Bone marrow (tissue), 2 donors: ENCODE data around the gene WASF2.
"Not testable (repeated sequence)": the region's sequence is repeated elsewhere in the genome, so short reads cannot be mapped to it uniquely, and the experiment has no call there.

Experiments
- DNase-seq, 2 donors: peaks; one replicate each; lab custom pipeline; 2025; lab: John Stamatoyannopoulos, UW

The WASF2 gene

DNA sequence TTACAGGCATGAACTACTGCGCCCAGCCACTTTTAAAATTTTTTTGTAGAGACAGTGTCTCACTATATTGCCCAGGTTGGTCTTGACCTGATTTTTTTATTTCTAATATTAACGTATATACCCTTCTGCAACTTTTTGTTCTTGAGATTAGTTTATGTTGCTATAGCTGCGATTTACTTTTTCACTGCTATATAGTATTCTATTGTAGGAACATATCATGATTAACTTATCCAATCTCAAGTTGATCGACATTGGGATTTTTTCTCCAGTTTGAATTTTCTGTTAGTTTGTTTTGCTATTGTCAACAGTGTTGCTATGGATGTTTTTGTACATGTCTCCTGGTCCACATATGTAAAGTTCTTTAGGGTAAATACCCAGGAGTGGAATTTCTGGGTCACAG lies 35.4 kb downstream of the WASF2 start:
- no peak for DNase-seq

DNA sequence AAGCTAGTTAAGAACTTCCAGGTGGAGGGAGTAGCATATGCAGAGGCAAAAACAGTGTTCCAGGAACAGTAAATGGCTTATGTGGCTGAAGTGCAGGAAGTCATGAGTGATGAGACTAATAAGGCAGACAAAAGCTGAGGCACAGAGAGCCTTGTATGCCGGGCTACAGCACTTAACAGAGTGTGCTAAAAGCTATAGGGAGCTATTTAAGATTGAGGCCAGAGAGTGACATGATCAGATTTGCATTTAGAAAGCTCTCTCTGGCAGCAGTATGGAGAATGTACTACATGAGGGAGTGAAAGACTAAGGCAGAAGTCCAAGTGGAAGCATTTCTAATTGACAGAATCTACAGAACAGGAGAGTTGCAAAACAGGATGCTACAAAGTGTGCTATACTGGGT lies 38.6 kb downstream of the WASF2 start:
- no peak for DNase-seq

DNA sequence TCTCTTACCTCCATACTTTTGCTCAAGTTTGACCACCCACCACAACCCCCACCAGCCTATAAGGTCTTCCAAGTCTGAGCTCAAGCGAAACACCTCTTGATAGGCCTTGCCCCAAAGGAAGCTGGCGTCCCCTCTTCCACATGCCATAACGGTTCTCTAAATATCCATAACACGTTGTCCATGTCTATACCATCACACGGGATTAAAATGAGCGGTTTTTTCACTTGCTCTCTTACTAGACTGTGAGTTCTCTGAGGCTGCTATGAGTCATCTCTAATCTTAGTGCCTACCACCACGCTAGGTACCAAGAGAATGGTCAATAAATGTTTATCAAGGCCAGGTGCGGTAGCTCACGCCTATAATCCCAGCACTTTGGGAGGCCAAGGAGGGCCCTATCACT lies 41.0 kb downstream of the WASF2 start:
- DNase-seq = no peak

DNA sequence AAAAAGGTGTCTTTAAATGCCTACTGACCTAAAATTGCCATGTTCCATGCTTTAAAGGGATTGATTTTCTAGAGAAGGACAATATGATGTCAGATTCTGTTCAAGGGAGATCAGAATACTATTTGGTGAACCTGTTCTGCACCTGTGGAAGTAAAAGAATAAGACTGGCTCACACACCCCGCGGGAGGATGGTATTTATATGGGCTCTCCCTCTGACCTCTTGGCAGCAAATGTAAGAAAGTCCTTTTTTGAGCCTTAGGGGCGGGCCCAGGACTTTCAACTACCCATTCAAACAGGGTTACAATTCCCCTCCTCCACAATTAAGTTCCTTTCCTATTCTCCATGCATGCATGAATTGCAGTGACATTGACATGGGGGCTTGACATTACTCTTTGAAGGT lies 42.1 kb downstream of the WASF2 start:
- no peak for DNase-seq

DNA sequence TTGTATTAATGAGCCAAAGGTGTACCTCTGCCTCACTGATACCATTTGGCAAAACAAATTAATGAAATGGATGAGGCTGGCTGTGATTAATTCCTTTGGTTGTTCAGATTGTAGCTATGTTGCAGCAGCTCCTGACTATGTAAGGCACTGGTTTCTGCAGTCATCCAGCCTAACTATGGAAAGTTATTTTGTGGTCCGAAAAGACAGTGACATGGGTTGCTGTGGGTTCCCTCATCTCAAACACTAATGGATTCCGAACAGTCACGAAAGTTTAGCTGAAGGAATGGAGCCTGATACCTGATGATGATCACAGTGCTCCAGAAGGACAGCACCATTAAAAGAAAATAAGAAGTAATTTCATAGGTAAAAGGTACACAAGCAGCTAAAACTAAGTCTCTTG lies 42.6 kb downstream of the WASF2 start:
- DNase-seq = no peak

DNA sequence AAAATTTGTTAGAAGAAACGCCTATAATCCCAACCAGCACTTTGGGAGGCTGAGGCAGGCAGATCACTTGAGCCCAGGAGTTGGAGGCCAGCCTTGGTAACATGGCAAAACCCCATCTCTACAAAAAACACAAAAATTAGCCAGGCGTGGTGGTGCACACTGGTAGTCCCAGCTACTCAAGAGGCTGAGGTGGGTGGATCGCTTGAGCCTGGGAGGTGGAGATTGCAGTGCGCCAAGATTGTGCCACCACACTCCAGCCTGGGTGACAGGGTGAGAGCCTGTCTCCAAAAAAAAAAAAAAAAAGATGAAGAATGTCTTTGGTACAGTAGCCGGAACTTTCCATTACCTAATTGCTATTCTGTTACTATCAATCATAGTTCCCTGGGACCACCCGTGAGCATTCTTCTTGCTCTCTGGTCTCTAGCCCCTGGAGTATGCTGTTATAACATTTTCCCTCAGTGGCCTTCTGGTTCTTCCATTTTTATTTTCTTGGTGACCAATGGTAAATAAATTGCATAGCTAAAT lies 43.4 kb downstream of the WASF2 start:
- no peak for DNase-seq

DNA sequence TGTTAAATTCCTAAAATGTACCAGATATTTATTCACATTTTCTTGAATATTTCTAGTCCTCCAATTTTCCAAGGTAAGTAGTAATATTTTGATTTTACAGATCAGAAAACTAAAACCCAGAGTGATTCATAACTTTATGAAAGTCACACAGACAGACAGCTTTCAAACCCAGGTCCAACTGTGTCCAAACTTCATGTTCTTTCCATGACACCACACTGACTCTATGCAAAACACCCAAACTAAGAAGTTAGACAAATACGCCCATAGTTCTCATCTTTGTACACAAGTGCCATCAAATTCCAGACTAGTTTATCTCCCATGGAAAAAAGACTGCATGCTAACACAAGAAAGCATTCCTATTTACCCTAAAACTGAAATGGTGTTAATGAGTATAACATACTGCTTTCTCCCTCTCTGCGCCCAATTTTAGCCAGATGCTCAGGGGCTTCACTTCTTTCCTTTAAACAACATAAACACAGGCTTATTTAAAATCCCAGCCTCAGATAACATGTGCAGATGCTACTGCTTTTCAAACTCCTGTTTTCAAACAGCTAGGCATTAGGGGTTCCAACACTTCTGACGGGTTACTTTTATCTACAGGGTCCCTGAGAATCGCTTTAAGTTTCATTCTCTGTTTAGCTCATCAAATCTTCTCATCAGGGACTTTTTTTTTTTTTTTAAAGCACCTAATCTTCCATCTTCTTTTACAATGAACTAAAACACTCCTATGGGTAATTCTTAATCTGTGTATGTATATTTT lies 44.6 kb downstream of the WASF2 start:
- no peak for DNase-seq

DNA sequence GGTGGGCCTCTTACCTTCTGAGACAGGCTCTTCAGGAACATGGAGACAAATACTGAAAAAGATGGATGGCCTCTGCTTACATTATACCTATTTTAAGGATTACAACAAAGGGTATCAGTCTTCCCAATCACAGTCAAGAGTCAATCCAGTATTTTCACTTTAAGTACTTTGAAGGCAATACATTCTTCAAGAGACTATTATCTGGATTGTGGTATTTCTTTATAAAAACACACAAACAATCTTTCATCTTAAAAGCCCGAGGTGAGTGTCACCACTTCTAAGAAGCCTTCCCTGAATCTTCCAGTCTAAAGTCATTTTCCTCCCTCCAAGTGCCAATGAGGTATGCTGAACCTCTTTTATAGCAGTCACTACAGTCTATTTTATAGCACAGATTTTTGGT lies 45.3 kb downstream of the WASF2 start:
- no peak for DNase-seq

DNA sequence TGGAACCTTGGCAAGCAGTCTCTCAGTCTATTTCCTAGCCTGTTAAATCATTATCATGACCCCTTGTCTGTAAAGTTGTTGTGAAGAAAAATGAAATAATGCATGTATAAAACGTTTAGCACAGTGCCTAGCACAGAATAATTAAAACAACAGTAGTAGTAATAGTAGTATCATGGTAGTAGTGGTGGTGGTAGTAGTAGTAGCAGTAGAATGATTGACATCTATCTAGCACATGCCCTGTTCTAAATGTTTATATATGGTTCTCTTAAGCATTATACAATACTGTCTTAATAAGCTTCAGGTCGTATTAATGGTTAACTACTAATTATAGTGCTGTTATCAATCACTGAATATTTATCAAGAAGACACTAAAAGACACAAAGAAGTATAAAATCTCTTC lies 50.8 kb downstream of the WASF2 start:
- no peak for DNase-seq

DNA sequence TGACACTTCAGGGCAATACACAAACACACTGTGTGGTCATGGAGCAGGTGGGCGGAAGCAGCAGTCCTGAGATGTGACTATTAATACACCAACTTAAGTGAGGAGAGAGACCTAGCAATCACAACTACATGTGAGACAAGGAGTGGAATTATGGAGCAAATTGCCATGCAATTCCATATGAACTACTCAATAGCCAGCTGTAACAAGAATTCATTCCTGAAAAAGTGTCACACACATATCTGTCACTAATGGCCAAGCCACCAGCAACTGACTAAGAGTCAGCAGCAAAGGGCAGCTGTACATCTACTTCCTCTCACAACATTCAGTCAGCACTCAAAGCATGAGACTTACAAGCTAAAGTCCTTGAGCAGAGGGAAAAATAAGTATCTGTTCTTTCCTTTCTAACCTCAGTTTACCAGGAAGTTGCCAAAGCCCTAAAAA lies 51.3 kb downstream of the WASF2 start:
- peak in 1 of 2 donors; percentile 32 for DNase-seq

DNA sequence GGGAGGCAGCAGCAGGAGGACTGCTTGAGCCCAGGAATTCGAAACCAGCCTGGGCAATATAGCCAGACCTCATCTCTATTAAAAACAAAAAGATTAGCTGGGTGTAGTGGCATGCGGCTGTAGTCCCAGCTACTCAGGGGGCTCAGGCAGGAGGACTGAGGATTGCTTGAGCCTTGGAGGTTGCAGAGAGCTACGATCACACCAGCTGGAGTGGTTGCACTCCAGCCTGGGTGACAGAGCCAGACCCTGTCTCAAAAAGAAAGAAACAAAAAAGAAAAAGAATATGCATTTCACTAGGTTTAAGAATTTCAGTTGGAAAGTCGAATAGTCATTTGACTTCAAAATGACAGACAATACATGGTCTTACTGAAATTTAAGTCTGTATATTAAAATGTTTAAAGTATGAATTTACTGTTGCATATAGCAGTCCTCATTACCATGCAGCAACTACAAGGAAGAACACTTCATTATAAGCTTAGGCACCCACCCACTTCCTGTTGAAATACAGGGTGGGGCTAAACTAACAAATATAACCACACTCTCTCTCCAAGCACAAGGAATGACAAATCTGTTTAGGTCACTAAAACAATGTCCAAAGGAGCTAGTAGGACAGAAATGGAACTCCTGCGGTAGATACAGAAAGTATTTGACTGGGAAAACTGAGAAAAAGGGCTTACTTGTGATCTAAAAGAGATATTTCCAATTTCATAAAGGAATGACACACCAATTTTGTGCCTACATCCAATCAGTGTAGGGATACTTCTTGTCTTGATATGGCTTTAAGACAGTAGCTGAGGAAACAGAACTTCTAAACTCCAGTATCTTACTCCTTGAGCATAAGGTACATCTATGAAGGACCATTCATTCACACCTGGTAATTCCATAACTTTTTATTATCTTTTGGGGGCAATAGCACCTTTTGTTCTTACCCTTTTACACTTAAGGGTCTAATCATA lies 53.5 kb downstream of the WASF2 start:
- DNase-seq = no peak

DNA sequence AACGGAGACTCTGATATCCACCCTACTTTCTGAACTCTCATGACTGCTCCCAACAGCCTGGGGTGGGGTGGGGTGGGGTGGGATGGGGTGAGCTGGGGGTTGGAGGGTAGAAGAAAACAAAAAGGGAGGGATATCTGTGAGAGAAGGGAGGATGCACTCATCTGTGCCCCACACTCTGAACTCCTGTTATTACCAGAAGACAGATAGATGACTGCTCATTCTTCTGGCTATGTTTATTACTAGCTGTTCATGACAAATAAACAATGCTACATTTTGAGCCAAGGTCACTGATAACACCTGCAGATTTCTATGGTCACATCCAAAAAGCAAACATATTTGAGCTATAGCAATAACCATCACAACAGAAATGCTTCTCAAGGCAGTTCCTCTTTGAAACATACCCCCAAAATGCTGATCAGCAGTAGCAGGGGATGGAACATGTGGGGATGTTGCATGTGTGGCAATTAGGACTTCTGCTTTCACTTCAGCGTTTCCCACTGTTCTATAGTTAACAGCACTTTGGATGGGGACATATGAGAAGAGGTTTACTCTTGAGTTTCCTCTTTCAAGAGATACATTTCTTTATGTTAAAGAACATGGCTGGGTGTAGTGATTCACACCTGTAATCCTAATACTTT lies 54.3 kb downstream of the WASF2 start:
- DNase-seq = peak in 1 of 2 donors; percentile 91

DNA sequence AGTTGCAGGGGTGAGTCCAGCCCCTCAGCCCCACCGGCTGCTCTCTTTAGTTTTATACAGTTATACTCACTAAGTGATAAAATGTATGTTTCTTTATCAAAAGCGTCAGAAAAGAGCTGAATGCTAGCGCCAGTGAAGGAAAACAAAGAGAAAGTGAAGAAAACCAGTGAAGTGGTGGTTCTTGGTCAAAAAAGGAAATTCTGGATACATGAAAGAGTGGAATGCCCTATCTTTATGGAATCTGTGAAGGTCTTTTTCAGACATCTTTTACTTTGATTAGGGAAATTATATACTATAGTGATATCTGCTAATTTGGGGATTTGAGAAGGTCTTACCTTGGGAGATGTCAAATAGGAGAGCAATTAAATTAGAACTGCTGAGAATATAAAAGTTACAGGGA lies 56.3 kb downstream of the WASF2 start:
- DNase-seq = no peak

DNA sequence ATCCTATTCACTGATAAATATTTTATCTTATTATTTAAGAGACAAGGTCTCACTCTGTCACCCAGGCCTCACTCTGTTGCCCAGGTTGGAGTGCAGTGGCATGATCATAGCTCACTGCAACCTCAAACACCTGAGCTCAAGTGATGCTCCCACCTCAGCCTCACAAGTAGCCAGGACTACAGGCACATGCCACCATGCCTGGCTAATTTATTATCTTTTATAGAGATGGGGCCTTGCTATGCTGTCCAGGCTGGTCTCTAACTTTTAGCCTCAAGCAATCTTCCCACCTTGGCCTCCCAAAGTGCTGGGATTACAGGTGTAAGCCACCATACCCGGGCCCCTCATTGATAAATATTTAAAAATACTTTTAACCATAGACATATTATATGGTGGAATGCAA lies 57.2 kb downstream of the WASF2 start:
- DNase-seq = not testable (repeated sequence)

DNA sequence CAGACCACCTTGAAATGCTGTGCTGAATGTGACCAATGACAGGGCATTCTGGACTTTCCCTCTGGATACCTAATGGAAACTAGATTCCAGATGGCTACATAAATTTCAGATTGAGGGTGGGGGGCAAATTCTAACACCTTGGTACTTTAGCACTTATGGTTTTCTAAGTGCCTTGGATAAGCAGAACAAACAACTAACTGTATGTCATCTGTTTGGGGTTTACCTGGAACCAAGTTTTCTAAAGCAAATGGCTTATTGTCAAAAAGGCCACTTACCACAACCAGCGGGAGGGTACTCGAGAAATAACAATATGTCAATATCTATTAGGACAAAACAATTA lies 58.4 kb downstream of the WASF2 start:
- no peak for DNase-seq

DNA sequence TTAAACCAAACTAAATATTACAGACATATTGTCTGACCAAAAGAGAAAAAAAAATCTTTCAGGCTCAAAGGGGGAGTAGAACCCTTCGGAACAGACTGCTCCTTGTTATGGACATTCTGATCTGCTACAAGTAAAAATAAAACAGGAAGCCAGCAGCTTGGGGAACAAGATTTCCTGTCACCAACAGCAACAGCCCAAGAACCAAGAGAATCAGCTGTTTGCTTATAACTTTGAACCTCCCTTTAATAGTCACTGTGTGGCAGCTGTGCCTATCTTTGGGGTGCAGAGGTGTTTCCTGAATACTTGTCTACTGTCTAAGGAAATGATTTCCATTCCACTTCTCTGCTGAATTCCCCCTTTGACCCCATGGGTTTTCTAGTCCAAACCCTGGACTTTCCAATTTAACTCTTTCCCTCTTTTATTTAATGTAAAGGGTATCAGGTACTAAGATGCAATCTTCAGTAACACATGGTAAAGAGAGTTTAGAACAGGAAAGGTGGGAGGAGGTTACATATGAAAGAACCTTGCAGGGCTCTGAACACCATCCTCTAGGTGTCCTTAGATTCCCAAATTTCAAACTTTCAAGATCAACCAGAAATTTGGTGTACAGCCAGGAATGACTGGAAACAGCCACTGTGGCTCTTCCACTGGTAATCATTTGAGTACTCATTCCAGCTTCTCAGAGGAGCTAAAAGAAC lies 58.9 kb downstream of the WASF2 start:
- DNase-seq = peak in 1 of 2 donors; percentile 82

DNA sequence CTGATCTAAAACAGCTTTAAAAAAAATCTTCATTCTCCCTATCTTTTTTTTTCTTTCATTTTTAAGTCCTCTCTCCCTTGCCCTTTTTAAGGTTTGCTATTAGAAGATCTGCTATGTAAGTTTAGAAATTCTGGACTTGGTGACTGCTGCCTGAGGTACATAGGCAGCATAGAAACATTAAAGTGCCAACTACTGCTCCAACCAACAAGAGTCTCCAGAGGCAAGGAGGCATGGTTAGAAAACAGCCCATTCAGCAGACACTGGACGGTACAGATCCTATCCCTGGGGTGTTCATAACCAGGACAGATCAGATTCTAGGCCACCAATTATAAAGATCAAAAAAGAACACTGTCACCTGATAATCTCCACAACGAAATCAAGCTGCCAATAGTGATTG lies 60.9 kb downstream of the WASF2 start:
- DNase-seq = no peak

DNA sequence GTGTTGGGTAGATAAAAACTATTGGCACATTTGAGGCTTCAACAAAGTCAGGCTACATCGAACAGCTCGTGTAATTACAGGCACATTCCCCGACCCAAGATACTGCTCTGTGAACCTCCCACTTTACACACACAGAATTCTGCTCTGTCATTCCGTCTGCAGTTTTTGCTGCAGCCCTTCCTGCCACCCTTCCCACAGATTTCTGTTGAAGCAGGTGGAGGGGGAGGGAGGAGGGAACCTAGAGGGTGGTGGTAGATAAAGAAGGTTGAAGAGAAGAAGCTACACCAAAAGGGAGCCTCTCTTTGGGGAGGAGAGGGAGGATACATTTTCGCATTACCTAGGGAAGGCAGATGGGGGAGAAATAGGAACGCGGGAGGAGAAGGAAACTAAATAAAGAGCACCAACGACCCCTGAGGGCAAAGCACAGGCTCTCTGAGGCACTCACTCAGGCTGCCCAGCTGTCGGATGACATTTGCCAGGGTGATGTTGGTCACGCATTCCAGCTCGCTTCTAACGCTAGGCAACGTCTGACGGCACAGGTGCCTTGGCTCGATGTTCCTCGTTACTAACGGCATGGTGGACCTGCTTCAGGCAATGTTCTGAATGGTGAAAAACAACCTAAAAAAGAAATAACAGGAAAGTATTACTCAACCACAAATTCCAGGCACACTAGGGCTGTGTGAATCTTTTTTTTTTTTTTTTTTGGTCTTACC lies 61.5 kb downstream of the WASF2 start:
- peak in 1 of 2 donors; percentile 75 for DNase-seq

DNA sequence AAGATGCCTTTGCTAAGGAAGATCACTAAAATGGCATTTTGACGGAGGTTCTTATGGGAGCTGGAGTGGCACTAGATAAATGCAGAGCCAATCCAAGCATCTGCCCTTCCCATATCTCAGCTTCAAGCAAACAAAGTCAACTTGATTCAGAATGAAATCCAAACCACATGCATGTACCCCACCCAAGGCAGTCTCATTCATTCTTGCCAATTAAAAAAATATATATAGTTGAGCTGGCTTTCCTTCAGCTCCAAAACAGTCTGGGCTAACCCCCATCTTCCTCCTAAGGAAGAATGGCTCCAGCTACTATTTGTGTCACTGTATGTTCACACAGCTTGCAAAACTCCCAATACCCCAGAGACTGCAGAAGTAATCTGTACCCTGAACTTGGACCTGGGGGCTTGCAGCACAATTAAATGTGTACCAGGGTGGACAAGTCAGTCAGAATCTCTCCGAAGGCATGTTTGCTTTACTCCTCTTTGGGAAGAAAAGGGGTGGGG lies 62.1 kb downstream of the WASF2 start:
- no peak for DNase-seq

DNA sequence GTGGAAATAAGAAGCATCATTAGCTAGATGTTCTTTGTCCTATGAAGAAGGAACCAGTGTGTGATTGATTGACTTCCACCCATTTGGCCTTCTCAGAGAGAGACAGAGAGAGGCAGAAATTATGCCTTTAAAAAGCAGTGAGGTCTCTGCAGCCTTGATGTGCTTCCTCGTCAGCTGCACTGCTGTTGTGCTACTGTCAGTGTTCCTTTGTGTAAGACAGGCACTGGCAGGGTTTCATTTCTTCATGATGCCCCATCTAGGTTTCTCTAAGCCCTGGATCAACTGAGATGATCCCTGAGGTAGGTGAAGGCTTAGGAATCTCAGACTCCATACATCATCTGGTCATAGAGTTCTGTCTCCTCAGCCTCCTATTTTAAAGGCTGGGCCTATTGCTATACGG lies 62.6 kb downstream of the WASF2 start:
- DNase-seq = no peak

DNA sequence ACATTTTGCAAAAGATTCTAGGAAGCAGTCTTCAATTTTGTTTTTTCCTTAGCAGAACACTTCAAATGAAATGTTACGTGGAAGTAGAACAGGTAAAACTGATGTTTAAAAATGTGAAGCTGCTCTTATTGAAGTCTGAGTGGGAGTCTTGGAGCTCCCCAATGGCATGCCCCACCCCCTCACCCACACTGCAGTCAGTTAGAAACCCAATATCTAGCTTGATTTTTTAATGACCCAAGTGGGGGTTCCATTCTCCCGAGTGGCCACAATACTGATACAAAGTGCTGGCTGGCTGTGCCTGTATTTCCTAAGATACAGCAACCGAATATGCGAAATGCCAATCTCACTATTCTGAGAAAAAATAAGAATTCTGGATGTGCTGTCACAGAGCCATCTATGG lies 66.3 kb downstream of the WASF2 start:
- DNase-seq = no peak
